GM21717 (cell line): ENCODE measurements around the gene PPP1R9B.

Experiments
- ATAC-seq: cut with Tn5 transposase; IDR thresholded peaks from one replicate; pipeline ENCODE4 v1.9.1; 2021; ENCODE audit warnings: mild to moderate bottlenecking, moderate library complexity; ENCODE audit not compliant: unreplicated experiment

Gene PPP1R9B

DNA sequence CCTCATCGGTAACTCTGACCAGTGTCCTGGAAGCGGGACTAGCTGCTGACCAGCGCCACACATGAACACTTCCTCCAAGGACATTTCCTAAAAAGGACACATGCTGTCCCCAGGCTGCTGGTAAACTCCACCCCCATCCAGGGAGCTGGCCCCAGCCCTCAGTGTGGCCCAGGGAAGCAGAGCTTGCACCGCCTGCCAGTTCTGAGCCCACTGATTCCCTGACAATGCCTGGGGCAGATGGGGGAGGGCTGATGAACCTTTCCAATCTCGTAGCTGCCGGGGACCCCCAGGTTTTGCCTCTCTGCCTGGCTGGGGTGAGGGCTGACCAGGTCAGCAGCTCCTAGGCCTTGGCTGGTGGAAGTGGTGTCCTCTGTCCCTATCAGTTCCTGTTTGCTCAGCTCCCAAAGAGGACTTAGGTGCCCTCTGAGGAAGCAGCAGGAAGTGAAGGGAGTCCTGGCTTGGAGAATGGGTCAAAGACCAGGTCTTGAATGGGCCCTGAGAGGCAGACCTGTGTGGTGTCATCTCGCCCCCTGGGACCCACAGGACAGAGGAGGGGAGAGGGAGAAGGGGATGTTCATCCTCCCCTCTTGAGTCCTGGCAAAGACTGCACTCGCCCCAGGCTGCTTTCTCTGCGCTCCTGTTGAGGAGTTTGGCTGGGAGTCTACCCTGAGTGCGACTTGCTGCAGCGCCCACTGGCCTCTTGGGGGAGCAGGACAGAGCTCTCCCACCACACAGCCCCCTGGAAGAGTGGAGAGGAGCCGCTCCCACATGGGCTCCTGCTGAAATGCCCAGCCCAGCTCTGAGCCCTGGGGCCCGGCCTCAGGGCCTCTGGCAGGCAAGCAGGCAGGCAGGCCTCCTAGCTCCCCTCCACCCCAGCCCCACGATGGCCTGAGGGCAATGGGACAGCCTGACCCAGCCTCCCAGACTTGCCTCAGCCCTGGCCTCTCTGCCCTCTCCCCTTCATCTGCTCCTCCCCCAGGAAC is 38.5 kb downstream of the PPP1R9B start:
- no peak for ATAC-seq

DNA sequence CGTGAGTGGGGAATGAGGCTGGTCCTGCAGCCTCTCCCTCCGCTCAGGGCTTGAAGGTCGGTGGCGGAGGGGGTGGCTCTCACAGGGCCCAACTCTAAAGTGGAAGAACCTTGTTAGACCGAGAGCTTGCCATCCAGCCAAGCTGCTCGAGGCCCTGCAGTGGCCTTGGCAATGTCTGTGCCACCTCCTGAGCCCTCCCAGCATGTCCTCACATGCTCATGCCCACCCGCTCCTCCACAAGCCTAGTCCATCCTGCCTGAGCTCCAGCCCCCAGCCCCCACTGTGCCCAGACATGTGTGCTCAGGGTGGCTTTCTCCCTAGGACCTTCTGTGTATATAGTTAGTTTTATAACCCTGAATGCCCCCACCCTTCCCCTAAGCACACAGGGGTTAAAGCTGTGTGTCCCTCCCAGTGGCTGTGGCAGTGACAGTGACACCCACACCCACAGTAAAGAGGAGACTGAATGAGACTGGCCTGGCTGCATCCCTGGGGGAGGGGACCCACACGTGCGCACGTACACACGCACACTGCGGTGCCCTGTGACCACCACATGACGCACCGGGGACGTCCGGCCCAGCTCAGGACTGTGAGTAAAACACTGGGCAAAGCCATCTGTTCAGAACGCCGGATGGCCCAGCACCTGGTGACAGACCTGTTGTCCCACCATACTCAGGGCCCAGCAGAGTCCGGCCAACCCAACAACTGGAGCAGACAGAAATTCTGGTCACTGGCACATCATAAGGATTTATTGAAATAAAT is 39.7 kb downstream of the PPP1R9B start:
- ATAC-seq: no peak

DNA sequence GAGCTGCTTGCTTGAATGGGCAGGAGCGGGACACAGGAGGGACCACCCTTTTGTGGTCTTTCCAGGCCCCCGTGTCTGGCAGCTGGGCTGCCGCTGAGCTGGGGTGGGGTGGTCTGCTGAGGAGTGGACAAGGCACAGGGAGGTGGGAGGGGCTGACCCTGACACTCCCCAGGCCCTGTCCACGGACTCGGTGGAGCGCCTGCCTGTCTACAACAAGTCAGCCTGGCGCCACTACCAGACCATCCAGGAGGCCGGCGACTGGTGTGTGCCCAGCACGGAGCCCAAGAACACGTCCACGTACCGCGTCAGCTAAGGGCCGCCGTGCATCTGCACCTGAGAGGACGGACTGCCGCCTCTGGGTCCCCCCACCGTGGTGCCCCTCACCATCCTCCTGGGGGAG is 40.7 kb downstream of the PPP1R9B start:
- no peak for ATAC-seq

DNA sequence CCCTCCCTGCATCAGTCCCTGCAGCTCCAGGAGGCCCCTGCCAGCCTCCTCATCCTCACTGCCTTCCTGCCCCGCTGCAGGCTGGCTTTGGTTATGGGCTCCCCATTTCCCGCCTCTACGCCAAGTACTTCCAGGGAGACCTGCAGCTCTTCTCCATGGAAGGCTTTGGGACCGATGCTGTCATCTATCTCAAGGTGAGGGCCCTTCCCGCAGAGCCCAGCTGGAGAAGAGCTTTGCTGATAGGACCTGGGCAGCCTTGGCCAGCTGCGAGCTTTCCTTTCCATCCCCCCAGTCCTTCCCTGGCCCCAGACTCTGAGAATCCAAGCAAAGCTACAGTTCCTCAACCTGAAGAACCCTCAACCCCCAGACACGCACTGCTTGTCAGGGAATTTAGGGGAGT is 41.3 kb downstream of the PPP1R9B start:
- no peak for ATAC-seq

DNA sequence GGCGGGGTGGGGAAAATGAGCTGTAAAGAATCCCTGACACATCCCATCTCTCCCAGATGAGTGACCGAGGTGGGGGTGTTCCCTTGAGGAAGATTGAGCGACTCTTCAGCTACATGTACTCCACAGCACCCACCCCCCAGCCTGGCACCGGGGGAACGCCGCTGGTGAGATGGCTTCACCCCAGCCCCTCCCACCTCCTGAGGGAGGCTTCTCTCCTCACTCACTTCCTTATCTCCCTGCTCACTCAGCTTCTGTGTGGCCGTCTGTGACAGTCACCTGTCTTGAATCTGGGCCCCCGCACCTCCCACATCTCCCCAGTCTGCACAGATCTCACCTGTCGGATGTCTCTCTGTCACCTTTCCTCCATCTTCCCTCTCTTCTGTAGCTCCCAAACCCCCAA is 41.9 kb downstream of the PPP1R9B start:
- no peak for ATAC-seq

DNA sequence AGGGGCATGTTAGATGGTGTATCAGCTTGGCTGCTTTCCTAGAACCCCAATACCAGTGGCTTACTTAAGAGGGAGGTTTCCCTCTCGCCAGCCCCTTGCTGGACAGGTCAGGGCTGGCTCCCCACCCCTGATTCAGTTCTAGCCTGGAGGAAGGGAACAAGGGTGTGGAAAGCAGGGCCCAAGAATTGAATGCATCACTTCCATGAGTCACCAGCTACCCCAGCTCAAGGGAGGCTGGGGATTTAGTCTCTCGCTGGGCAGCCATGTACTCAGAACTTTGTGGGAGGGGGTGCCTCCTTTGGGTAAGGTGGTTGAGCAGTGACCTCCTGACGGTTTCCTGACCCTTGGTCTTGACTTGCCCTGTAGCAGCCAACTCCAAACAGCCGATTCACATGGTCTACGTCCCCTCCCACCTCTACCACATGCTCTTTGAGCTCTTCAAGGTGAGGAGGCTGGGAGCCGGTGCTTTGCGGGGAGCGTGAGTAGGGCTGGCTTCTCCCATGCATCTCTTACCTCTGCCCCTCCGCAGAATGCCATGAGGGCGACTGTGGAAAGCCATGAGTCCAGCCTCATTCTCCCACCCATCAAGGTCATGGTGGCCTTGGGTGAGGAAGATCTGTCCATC is 42.6 kb downstream of the PPP1R9B start:
- ATAC-seq: no peak

DNA sequence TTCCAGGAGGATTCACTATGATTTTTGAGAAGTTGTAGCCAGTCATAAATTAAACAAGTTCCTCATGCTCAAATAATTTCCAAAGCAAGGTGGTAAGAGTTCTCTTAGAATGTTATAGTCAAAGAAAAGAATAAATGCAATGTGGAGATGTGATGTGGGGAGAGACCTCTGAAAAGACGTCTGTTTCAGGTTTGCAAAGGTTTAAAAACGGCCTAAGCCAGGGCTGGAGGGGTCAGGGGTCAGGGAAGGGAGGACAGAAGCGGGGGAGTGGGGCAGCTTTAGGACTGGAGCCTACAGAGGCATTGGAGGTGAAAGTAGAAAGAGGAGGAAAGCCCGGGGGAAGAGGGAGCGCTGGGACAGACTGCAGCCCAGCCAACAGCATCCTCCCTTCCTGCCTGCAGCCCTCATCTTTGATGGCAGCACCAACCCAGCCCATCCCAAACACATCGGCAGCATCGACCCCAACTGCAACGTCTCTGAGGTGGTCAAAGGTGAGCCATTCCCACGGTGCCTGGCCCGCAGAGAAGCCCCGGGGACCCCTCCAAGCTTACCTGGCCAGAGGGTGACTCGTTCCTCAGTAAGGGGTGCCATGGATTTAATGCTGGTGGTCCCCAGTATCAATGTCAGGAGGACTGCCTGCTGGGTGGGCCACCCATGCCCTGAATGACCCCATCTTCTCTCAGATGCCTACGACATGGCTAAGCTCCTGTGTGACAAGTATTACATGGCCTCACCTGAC is 43.9 kb downstream of the PPP1R9B start:
- no peak for ATAC-seq

DNA sequence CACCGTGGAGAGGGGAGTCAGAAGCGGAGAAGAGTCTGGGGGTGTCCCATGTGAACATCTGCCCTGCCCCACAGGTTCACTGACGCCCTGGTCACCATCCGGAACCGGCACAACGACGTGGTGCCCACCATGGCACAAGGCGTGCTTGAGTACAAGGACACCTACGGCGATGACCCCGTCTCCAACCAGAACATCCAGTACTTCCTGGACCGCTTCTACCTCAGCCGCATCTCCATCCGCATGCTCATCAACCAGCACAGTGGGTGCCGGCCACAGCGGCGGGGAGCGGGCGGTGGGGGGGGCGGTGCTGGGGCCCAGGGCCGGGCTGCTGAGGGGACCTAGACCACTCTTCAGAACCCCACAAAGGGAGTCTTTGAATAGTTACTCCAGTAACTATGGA is 44.7 kb downstream of the PPP1R9B start:
- ATAC-seq: no peak

DNA sequence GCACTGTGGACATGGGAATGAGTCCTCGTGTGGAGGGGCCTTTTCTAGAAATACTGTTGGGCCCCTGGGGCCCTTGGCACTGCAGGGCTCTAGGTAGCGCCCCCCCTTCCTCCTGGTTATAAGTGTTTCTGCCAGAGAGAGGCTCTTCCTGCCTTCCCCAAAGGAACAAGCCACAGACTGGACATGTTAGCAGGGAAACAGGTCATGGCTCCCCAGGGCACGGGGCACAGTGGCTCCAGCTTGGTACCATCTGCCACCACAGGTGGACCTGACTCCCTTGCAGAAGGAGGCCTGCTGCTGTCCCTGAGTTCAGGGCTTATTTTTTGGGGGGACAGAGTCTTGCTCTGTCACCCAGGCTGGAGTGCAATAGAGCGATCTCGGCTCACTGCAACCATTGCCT is 46.5 kb downstream of the PPP1R9B start:
- ATAC-seq: no peak

DNA sequence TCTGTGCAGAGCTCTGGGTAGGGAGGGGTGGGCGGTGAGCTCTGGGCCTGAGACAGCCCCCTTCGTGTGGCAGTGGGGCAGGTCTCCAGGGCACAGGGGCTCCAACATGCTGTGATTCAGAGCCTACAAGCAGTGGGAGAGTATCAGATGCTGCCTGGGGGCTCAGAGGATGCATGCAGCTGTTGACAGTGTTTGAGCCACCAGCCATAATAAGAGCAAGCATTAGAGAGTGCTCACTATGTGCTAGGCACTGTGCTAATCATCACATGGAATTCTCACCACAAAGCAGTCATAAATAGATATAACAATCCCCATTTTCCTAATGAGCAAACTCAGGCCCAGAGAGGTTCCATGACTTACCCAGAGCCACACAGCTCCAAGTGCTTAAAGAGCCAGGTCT is 47.2 kb downstream of the PPP1R9B start:
- ATAC-seq: no peak

DNA sequence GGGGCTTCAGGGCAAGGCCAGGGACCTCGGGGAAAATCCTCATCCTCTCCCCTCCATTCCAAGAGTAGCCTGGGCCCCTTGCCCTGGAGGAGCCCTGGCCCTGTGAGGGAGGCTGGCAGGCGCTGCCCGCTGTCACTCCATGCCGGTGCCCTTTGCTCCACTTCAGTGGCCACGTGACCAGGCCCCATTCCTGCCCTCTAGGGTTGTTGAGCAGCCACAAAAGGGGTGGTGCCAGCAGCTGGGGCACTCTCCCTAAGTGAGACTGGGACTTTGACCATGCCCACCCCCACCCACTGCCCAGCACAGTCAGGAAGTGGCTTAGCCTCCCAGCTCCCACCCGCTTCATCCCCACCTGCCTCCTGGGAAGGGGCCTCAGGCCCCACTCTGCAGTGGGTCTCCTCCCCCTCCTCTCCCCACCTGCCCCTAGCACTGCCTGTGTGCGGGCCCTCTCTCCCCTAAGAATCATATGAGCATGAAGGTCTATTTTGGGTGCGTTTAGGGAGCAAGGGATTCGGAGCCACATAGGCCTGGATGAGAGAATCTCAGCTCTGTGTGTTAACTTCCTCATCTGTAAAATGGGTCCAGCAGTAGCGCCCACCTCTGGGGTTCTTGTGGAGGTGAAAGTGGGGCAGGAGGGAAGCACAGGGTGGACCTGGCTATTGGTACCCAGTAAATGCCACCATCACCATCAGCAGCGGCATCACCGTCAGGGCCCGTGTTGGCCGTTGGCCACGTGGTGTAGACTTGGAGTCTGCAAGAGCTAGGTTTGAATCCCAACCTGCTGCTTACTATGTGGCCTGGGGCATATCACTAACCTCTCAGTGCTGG is 48.1 kb downstream of the PPP1R9B start:
- no peak for ATAC-seq

DNA sequence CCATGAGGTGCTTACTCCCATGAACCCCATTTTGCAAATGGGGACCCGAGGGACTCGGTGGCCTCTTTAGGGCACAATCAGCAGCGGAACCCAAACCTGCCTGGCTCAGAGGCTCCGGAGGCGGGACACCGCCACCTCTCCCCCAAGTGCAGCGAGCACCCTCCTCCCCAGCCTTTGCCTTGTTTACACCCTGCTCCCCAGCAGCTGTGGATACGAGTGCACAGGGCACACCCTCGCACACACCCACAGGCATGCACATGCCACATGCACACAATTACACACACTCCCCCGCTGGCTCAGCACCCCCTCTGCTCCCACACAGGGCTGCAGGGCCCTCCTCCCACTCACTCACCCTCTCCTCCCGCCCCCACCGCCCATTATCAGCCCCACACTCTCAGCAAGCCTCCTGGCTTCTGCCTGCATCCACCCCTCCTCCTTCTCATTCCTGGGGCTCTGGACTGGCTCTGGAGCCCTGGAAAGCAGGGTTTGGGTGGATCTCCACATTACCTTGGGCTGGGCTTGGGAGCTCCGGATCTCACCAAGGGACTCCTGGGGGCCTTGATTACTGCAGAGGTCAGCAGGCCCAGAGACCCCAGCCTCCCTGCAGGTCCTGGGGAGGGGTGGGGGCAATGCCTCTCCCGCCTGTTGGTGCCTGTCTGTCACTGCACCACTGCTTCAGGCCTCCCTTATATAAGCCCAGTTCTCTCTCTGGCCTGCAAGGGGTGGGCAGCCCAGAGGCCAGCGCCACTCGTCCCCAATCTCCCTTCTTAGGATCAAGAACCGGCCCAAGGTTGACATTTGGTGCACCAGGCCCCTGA is 48.9 kb downstream of the PPP1R9B start:
- no peak for ATAC-seq

DNA sequence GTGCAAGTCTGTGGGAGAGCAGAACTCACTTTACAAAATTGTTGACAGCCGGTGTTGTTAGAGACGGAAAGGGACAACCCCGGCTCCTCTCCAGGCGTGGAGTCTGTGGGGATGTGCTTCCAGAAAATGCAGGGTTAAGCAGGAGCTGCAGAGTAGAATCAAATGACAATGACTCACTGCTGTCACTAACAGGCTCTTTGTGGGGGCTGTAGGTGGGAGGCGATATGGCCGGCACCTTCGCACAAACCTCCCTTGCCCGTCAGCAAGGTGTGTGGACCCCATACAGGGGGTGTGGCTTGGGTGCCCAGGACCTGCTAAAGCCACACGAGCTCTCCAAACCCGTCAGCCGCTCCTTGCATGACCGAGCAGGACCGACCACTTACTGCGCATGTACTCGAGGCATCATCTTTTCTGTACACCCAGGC is 49.5 kb downstream of the PPP1R9B start:
- ATAC-seq: no peak

DNA sequence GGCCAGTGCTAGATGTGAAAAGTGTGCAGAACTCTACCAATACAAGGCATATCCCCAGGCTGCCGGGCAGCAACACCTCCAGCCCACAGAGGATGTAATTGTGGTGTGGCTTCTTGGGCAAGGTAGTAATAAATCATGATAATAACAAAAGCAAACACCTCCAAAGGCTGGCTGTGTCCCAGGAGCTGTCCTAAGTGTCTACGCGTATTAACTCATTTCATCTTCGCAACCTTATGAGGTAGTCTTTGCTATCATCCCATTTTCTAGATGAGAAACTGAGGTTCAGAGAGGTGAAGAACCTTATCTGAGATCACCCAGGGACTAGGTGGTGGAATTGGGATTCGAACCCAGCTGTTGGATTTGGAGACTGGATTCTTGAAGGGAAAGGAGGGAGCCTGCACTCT is 50.0 kb downstream of the PPP1R9B start:
- no peak for ATAC-seq

DNA sequence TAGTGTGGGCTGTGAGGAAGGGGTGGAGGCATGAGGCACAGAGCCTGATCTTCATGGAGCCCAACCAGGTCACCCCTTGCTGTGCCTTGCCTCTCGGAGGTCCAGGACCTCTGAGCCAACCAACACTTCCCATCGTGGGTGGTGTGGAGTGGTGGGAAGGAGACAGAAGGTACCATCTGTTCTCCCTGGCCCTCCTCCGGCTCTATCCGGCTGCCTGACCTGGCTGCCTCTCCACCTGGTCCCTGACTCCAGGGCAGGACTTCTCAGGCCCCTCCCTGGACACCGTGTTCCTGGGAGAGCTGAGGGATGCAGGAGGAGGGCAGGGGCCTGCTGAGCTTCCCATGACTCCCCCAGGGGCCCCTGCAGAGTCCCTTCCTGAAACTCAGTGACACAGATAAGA is 51.5 kb downstream of the PPP1R9B start:
- ATAC-seq: no peak

DNA sequence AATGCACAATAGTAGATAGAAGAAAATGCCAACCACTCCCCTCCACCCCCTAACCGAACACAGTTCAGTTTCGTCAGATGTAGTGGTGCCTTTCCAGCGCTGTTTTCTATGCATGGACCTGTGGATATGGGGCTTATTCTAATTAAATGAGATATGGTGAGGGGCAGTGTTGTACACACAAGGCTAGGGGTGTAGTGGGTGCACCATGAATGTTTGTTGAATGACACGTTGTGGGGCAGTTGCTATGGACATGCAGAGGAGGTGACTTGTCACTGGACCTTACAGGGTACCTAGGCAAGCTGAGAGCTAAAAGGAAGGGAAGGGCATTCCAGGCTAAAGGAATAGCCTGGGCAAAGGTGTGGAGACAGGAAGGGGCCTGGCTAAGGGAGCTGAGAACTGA is 51.9 kb downstream of the PPP1R9B start:
- ATAC-seq: no peak

DNA sequence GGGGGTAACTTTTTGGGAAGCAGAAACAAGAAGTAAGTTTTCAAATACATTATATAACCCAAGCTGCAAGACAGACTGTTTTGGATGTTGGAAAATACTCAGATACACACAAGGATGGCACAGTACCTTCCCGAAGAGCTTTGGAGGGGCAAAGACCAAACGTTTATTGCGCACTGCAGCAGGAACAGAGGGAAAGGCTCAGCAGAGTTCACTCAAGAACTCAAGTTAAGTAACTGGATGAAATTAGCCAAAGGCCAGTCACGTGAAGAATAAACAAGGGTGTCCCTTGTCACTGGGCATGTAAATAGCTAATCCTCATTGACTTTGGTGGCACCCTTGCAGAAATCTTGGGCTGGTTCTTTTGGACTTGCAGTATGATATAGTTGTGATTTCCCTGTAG is 52.6 kb downstream of the PPP1R9B start:
- ATAC-seq: no peak

DNA sequence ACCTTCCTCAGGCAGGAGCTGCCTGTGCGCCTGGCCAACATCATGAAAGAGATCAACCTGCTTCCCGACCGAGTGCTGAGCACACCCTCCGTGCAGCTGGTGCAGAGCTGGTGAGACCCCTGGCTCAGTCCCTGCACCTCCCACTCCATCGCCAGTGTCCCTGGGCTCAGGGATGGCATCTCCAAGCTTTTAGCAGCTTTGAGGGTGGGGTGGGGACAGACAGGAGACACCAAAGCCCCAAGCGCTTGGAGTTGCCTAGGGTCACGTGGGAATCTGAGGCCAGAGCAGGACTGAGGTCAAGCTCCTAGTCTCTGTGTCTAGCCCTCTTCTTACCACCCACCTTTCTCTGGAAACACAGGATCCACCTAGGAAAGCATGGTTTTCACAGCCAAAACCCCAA is 53.0 kb downstream of the PPP1R9B start:
- ATAC-seq: no peak

DNA sequence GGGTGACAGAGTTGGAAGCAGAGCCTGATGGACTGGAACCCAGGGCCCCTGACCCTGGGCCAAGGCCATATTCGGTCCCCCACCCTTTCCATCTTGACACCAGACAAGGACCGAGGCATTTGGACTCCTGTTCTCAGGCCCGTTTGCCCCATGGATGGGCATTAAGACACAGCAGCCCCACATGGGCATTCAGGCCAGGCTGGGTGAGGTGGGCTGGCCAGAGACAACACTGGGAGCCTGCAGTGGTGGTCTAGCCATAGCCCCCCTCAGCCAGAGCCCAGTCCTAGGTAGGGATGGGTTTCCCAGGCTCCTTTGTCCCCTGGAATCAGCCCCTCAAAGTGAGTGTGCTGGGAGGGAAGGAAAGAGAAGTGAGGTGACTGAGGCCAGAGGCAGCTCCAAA is 53.7 kb downstream of the PPP1R9B start:
- no peak for ATAC-seq
